Heart left ventricle (tissue), 13 donors: ENCODE data around the gene TAGLN2.

Experiments
- POLR2A ChIP-seq, 2 donors: fragments of 450-650 bp; IDR thresholded peaks; one replicate each; pipeline ENCODE4 v1.6.1; 2017; ENCODE audit warnings: antibody characterized with exemption in 2 of 2, mild to moderate bottlenecking in 2 of 2, moderate library complexity in 2 of 2
- TF ChIP-seq, protein P1 (sequence below), 12 donors: fragments of 200-600 bp; sonication (generic) in 4 of 12; IDR thresholded peaks; one replicate each; pipeline versions ENCODE4 v1.5.0 to v1.8.0; 2018 to 2022; ENCODE audit warnings: antibody characterized with exemption in 12 of 12, mild to moderate bottlenecking in 5 of 12
- donor health status: ischemic (EF 13 %, LVEDD 7.1; RV severe dilation, severe dysfunction).
- donor health status: DM: no; HTN: yes; CAD: no.
- donor health status: DM: no; HTN: no; CAD: no.
- donor health status: ischemic (EF 25% LVEDD 6.9; RV normal size, moderate dysfunction).
- donor health status: ischemic (EF 25% LVEDD 5.7; RV mildly dilated, moderate dysfunction).
- donor health status: ischemic (EF 35%, LVEDD 5.7; RV mildly dilated, moderate dysfunction).
- donor health status: nonischemic (EF 11% LVEDD 7.7; RV severe dilation, severe dysfunction).
- donor health status: DM: yes; HTN: yes; CAD: no.
- donor health status: PGD.
- donor health status: ischemic (EF 29% LVEDD 5.4; RV normal size, mild dysfunction).
- donor health status: nonischemic (EF 23%, LVEDD 6.1; RV moderate dilation, normal function).

DNA sequence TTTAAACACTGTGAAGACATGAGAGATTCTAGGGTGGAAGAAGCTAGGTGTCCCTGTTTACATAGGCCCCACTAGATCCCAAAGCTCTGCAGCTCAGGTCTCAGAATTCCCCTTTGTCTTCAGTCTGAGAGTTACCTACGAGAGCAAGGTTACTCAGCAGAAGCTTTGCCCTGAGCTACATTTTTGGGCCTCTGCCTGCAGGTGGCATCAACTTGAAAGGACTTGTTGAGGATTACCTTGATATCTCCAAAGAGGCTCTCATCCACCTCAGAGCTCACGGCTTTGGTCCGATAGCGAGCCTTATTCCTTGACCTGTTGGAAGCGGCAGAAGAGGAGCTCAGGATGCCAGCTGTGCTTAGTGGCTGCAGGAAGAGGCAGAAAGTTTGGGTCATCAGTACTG is 32.4 kb downstream of the TAGLN2 start:
- TF ChIP-seq, protein P1, sequence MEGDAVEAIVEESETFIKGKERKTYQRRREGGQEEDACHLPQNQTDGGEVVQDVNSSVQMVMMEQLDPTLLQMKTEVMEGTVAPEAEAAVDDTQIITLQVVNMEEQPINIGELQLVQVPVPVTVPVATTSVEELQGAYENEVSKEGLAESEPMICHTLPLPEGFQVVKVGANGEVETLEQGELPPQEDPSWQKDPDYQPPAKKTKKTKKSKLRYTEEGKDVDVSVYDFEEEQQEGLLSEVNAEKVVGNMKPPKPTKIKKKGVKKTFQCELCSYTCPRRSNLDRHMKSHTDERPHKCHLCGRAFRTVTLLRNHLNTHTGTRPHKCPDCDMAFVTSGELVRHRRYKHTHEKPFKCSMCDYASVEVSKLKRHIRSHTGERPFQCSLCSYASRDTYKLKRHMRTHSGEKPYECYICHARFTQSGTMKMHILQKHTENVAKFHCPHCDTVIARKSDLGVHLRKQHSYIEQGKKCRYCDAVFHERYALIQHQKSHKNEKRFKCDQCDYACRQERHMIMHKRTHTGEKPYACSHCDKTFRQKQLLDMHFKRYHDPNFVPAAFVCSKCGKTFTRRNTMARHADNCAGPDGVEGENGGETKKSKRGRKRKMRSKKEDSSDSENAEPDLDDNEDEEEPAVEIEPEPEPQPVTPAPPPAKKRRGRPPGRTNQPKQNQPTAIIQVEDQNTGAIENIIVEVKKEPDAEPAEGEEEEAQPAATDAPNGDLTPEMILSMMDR (IDR thresholded peaks at IDR 0.05) = no peak
- no peak for TF ChIP-seq POLR2A (IDR thresholded peaks at IDR 0.05)
